WTC11 (cell line): ENCODE results near the gene PKIG. TPM values are rescaled to one million over a fixed set of nuclear protein-coding genes. Genes with fewer than 3 reads are reported as not detected.
"Not testable (repeated sequence)": the region's sequence is repeated elsewhere in the genome, so short reads cannot be mapped to it uniquely, and the experiment has no call there.

Experiments used
- ATAC-seq: fragments of 200-7000 bp; cut with Tn5 transposase; 2 replicates; pipeline ENCODE4 v1.10.0; 2021; ENCODE audit warnings: mild to moderate bottlenecking, moderate library complexity
- CTCF ChIA-PET: fragments of 300-600 bp; sonication (Branson Sonifier 250); formaldehyde crosslinking; loops from one replicate; lab custom pipeline; 2021; ENCODE audit warnings: antibody characterized with exemption; lab: Charles Lee
- POLR2A ChIA-PET: fragments of 350-600 bp; sonication (Branson Sonifier 250); formaldehyde crosslinking; loops from one replicate; lab custom pipeline; 2021; ENCODE audit warnings: antibody characterized with exemption; lab: Charles Lee
- DNase-seq: peaks from one replicate; pipeline ENCODE4 v3.0.0; 2021; ENCODE audit warnings: low spot score
- H3K27ac Mint-ChIP-seq: 2 replicates; pipeline ENCODE4 v1.8.0; 2021; ENCODE audit warnings: mixed read lengths
- H3K27me3 Mint-ChIP-seq: 2 replicates; pipeline ENCODE4 v1.8.0; 2021; ENCODE audit warnings: low read depth, mild to moderate bottlenecking, moderate library complexity, mixed read lengths
- H3K36me3 Mint-ChIP-seq: 2 replicates; pipeline ENCODE4 v1.8.0; 2021; ENCODE audit warnings: mixed read lengths
- H3K4me1 Mint-ChIP-seq: 2 replicates; pipeline ENCODE4 v1.8.0; 2022; ENCODE audit warnings: mixed read lengths
- H3K4me3 Mint-ChIP-seq: 2 replicates; pipeline ENCODE4 v1.8.0; 2021; ENCODE audit warnings: mild to moderate bottlenecking, moderate library complexity, mixed read lengths
- H3K9me3 Mint-ChIP-seq: 2 replicates; pipeline ENCODE4 v1.8.0; 2021; ENCODE audit warnings: mixed read lengths
- ESRRA ChIP-seq: sonication (generic); formaldehyde crosslinking; IDR thresholded peaks from 2 replicates; pipeline ENCODE4 v1.8.1; 2022; ENCODE audit warnings: mild to moderate bottlenecking, missing genetic modification reagents, borderline replicate concordance
- JAZF1 ChIP-seq: fragments of 250-450 bp; sonication (Bioruptor Pico); IDR thresholded peaks from 2 replicates; pipeline ENCODE4 v1.9.0; 2021; ENCODE audit warnings: moderate library complexity, mild to moderate bottlenecking, inconsistent platforms
- JUN ChIP-seq: sonication (generic); formaldehyde crosslinking; IDR thresholded peaks from 2 replicates; pipeline ENCODE4 v1.8.0; 2023; ENCODE audit warnings: mild to moderate bottlenecking, missing genetic modification reagents
- PRRX2 ChIP-seq: fragments of 250-450 bp; sonication (Bioruptor Pico); IDR thresholded peaks from 2 replicates; pipeline ENCODE4 v1.8.0; 2021; ENCODE audit warnings: mild to moderate bottlenecking
- RELA ChIP-seq: sonication (generic); formaldehyde crosslinking; IDR thresholded peaks from 2 replicates; pipeline ENCODE4 v1.8.1; 2022; ENCODE audit warnings: missing genetic modification reagents, mild to moderate bottlenecking, borderline replicate concordance
- SP1 ChIP-seq: sonication (generic); formaldehyde crosslinking; conservative IDR thresholded peaks from 2 replicates; pipeline ENCODE4 v1.8.1; 2022; ENCODE audit warnings: missing genetic modification reagents
- ZNF263 ChIP-seq: sonication (generic); formaldehyde crosslinking; IDR thresholded peaks from 2 replicates; pipeline ENCODE4 v1.8.1; 2022; ENCODE audit warnings: low read depth, mild to moderate bottlenecking, moderate library complexity, missing genetic modification reagents
- ZNF671 ChIP-seq: fragments of 250-450 bp; sonication (Bioruptor Pico); IDR thresholded peaks from 2 replicates; pipeline ENCODE4 v1.8.0; 2021; ENCODE audit warnings: mild to moderate bottlenecking
- total RNA-seq: library from RNA; stranded (reverse); gene quantifications from 3 replicates; pipeline ENCODE4 v1.2.3, GENCODE V29; 2021
- TF ChIP-seq, protein P1 (sequence below): fragments of 250-450 bp; sonication (Bioruptor Pico); IDR thresholded peaks from 2 replicates; pipeline ENCODE4 v1.9.0; 2021; ENCODE audit warnings: moderate library complexity, mild to moderate bottlenecking, inconsistent platforms, borderline replicate concordance
- TF ChIP-seq, protein P2 (sequence below): fragments of 250-450 bp; sonication (Bioruptor Pico); IDR thresholded peaks from 2 replicates; pipeline ENCODE4 v1.8.0; 2021; ENCODE audit warnings: mild to moderate bottlenecking
- TF ChIP-seq, protein P3 (sequence below): sonication (generic); formaldehyde crosslinking; IDR thresholded peaks from 2 replicates; pipeline ENCODE4 v1.8.0; 2022; ENCODE audit warnings: mild to moderate bottlenecking, missing genetic modification reagents
- TF ChIP-seq, protein P4 (sequence below): sonication (generic); formaldehyde crosslinking; IDR thresholded peaks from 2 replicates; pipeline ENCODE4 v1.8.0; 2023; ENCODE audit warnings: mild to moderate bottlenecking, missing genetic modification reagents
- TF ChIP-seq, protein P5 (sequence below): fragments of 250-450 bp; sonication (Bioruptor Pico); IDR thresholded peaks from 2 replicates; pipeline ENCODE4 v1.9.0; 2021; ENCODE audit warnings: mild to moderate bottlenecking

Gene PKIG
- total RNA-seq, 1 experiment from 2014 or later, result 22.7 TPM

DNA sequence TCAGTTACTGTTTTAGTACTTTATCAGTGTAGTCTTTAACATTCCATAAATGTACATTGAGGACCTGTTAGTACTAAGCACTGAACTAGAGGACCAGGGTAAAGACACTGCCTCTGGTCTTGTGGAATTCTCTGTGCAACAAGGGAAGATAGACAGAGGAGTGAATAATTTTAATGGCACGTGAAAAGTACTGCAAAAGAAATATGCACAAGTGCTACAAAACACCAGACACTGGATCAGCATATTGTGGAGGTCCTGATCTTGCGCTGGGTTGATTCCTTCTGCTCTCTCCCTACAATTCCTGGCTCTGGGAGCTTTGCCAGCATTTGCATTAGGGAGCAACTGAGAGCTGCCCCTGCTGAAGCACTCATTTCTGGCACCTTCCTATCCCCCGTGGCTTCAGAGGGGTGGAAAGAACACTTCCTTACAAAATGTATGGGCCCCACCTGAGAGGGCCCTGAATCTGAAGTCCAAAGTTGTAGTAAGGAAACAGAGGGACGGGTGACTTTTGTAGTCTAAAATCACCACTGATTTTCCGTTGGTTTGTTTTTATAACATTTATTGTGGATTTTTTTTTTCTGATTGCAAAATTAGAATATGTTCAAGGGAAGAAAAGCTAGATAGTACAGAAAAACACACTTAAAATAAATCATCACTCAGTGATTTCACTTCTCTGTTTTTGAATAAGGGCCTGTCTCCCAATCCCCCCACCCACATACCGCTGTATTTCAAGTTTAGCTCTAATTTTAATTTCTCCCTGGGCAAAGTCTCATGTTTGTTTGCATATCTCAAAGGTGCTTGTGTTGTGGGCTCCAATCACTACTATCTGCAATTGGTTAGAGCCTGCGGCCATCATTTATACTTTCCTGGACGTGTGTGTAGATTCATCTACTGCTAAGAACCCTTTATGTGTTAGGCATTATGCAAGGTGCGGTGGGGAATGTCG lies 4.9 kb downstream of the PKIG start (continued):
- TF ChIP-seq, protein P1, sequence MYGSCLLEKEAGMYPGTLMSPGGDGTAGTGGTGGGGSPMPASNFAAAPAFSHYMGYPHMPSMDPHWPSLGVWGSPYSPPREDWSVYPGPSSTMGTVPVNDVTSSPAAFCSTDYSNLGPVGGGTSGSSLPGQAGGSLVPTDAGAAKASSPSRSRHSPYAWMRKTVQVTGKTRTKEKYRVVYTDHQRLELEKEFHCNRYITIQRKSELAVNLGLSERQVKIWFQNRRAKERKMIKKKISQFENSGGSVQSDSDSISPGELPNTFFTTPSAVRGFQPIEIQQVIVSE, result no peak
- TF ChIP-seq JUN (CRISPR knock-in tag) (no peak), ZNF671 (CRISPR knock-in tag) (no peak), PRRX2 (CRISPR knock-in tag) (no peak), JAZF1 (CRISPR knock-in tag) (no peak), ESRRA (CRISPR knock-in tag) (no peak), ZNF263 (CRISPR knock-in tag) (no peak), RELA (no peak)
- TF ChIP-seq, protein P2, sequence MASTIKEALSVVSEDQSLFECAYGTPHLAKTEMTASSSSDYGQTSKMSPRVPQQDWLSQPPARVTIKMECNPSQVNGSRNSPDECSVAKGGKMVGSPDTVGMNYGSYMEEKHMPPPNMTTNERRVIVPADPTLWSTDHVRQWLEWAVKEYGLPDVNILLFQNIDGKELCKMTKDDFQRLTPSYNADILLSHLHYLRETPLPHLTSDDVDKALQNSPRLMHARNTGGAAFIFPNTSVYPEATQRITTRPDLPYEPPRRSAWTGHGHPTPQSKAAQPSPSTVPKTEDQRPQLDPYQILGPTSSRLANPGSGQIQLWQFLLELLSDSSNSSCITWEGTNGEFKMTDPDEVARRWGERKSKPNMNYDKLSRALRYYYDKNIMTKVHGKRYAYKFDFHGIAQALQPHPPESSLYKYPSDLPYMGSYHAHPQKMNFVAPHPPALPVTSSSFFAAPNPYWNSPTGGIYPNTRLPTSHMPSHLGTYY (CRISPR knock-in tag), result no peak
- TF ChIP-seq, protein P3, sequence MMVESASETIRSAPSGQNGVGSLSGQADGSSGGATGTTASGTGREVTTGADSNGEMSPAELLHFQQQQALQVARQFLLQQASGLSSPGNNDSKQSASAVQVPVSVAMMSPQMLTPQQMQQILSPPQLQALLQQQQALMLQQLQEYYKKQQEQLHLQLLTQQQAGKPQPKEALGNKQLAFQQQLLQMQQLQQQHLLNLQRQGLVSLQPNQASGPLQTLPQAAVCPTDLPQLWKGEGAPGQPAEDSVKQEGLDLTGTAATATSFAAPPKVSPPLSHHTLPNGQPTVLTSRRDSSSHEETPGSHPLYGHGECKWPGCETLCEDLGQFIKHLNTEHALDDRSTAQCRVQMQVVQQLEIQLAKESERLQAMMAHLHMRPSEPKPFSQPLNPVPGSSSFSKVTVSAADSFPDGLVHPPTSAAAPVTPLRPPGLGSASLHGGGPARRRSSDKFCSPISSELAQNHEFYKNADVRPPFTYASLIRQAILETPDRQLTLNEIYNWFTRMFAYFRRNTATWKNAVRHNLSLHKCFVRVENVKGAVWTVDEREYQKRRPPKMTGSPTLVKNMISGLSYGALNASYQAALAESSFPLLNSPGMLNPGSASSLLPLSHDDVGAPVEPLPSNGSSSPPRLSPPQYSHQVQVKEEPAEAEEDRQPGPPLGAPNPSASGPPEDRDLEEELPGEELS, result no peak
- TF ChIP-seq, protein P4, sequence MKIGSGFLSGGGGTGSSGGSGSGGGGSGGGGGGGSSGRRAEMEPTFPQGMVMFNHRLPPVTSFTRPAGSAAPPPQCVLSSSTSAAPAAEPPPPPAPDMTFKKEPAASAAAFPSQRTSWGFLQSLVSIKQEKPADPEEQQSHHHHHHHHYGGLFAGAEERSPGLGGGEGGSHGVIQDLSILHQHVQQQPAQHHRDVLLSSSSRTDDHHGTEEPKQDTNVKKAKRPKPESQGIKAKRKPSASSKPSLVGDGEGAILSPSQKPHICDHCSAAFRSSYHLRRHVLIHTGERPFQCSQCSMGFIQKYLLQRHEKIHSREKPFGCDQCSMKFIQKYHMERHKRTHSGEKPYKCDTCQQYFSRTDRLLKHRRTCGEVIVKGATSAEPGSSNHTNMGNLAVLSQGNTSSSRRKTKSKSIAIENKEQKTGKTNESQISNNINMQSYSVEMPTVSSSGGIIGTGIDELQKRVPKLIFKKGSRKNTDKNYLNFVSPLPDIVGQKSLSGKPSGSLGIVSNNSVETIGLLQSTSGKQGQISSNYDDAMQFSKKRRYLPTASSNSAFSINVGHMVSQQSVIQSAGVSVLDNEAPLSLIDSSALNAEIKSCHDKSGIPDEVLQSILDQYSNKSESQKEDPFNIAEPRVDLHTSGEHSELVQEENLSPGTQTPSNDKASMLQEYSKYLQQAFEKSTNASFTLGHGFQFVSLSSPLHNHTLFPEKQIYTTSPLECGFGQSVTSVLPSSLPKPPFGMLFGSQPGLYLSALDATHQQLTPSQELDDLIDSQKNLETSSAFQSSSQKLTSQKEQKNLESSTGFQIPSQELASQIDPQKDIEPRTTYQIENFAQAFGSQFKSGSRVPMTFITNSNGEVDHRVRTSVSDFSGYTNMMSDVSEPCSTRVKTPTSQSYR (CRISPR knock-in tag), result no peak

DNA sequence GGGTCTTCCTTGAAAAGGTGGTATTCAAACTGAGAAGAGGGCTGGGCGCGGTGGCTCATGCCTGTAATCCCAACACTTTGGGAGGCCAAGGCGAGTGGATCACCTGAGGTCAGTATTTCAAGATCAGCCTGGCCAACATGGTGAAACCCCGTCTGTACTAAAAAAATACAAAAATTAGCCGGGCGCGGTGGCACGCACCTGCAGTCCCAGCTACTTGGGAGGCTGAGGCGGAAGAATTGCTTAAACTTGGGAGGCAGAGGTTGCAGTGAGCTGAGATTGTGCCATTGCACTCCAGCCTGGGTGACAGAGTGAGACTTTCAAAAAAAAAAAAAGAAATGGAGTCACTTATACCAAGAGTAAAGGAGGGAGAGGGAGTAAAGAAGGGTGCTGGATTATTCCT lies 5.9 kb downstream of the PKIG start:
- H3K27ac Mint-ChIP-seq, H3K4me3 Mint-ChIP-seq, H3K9me3 Mint-ChIP-seq, H3K27me3 Mint-ChIP-seq, DNase-seq, CTCF ChIA-PET, ATAC-seq, H3K36me3 Mint-ChIP-seq, POLR2A ChIA-PET: not testable (repeated sequence)
- H3K4me1 Mint-ChIP-seq, result peaks cover 44% of the 10 kb centered on the region

DNA sequence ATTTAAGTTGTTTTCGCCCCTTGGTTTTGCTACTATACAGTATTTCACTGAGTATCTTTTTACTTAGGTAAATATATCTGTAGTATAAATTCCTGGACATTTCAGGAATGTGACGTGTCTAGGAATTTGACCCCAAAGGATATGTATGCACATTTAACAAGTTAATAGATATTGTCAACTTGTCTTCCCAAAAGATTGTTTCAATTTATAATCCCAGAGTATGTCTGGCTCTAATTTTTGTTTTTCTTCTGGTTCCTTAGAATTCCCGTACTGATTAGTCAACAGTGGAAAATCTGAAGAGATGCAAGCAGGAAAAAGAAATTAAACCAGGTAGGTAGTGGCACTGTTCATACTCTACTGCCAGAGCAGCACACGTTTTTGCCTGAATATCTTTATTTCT lies 7.2 kb downstream of the PKIG start:
- ATAC-seq, result no peak
- Mint-ChIP-seq H3K36me3 (no peaks in the 10 kb centered on the region), H3K9me3 (no peaks in the 10 kb centered on the region), H3K27me3 (no peaks in the 10 kb centered on the region), H3K27ac (no peak overlapping the region), H3K4me3 (no peak overlapping the region), H3K4me1 (peaks cover 40% of the 10 kb centered on the region)
- CTCF ChIA-PET, result interaction anchor here (1.2 kb wide), 1 partner anchor 20 kb away, joined by 4 read pairs; no protein-coding TSS in a partner anchor
- TF ChIP-seq, protein P5, sequence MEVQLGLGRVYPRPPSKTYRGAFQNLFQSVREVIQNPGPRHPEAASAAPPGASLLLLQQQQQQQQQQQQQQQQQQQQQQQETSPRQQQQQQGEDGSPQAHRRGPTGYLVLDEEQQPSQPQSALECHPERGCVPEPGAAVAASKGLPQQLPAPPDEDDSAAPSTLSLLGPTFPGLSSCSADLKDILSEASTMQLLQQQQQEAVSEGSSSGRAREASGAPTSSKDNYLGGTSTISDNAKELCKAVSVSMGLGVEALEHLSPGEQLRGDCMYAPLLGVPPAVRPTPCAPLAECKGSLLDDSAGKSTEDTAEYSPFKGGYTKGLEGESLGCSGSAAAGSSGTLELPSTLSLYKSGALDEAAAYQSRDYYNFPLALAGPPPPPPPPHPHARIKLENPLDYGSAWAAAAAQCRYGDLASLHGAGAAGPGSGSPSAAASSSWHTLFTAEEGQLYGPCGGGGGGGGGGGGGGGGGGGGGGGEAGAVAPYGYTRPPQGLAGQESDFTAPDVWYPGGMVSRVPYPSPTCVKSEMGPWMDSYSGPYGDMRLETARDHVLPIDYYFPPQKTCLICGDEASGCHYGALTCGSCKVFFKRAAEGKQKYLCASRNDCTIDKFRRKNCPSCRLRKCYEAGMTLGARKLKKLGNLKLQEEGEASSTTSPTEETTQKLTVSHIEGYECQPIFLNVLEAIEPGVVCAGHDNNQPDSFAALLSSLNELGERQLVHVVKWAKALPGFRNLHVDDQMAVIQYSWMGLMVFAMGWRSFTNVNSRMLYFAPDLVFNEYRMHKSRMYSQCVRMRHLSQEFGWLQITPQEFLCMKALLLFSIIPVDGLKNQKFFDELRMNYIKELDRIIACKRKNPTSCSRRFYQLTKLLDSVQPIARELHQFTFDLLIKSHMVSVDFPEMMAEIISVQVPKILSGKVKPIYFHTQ (CRISPR knock-in tag), result no peak
- TF ChIP-seq SP1 (CRISPR knock-in tag), result no peak
- POLR2A ChIA-PET, result no interaction called here
- no peak for DNase-seq
